GM08714 (cell line): ENCODE data around the gene RCC1.

Source experiments
- H3K4me3 ChIP-seq: fragments of 200-500 bp; sonication (Bioruptor generic); 2 replicates; pipeline ENCODE4 v1.5.1; 2014; ENCODE audit warnings: mild to moderate bottlenecking, low read length, inconsistent platforms
- ZNF274 ChIP-seq: IDR thresholded peaks from 2 replicates; pipeline ENCODE4 v1.6.1; 2012; ENCODE audit warnings: mild to moderate bottlenecking, low read depth, low read length

The RCC1 gene

DNA sequence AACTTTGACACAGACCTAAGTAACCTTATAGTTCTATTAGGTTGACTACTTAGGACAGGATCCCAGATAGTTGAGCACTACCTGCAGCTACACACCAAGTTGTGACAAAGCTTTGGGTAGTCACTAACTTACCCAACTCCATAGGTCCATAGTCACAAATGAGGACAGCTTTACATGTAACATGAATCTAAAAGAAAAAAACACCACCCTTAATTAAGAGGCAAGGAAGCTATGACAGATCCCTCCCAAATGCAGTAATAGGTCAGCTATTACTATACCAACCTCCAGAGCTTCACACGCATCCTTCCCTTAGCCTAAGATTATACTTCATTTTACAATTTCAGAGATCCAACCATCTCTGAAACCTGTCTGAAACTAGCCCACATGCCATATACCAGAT, 73.6 kb downstream of the RCC1 start:
- TF ChIP-seq ZNF274, result no peak

DNA sequence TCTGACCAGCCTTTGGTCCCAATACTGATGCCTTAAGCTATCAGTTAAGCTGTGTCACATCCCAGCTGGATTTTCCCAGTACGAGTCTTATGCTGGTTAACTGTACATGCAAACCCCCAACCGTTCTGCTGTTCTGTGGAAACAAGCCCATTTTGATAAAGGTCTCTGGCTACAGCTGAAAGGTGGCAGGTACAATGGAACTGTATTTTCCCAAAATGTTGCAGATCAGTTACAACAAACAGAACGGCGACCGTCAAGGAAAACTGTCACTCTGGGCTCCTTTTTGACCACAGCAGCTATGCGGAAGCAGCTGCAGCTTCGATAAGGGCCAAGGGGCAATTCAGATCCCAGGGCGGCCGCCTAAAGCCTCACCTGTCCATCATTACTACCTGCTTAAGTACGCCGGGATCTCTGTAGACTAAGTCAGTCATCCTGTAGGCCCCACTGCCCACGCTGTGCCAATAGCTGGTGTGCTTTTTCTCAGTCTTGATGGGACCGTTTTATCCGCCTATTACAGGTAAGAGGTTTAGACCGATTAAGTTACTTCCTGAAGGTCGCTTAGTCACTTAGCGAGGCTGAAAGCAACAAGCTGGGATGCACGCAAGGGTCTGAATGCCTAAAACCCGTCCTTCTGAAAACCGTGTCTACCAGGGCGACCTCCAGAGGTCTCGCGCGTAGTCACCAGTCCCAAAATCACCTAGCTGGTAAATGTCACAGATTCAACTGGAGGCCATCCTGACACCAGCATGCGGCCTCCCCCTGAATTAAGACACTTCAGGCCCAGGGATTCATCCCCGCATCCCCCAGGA, 75.1 kb downstream of the RCC1 start:
- no peak for TF ChIP-seq ZNF274
- peak overlapping the region; percentile 92 for H3K4me3 ChIP-seq

More for the DNA sequence above, 73.6 kb downstream of the RCC1 start:
- peak overlapping the region; percentile 92 for H3K4me3 ChIP-seq

DNA sequence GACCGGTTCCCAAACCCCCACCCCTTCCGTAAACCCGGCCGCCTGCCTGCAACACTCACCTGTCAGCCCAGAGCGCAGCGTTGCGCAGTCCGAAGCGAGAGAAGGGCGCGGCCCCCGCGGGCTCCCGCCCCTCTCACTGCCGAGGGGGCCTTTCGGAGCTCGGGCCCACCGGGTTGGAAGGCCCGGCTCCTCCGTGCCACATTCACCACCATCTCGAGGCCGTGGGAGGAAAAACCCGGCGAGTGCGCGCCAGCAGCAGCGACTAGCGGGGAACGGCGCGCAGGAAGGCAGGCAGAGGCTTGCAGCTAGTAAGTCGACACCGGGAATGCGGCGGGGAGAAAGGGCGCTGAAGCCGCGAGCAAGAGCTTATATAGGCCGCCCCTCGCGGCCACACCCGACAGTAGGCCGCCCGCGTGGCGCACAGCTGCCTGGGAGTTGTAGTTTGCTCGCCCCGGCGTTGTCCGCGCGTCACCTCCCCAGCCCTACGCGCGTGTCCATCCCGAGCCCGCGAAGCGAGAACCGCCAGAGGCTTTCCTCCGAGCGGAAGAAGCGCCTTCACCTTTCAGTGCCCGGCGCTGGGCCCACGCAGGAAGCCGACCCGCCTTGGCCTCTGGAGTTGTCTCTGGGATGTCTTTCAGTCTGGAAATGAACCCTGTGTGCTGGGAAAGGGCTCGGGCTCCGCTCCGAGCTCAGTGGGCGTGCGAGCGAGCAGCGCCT, 75.8 kb downstream of the RCC1 start:
- H3K4me3 ChIP-seq, result peak overlapping the region; percentile 92
- no peak for TF ChIP-seq ZNF274

GRCh38 chr1:28582248-28582615, 76.4 kb downstream of the RCC1 start:
- H3K4me3 ChIP-seq, result peak overlapping the region; percentile 59
- TF ChIP-seq ZNF274, result no peak

DNA sequence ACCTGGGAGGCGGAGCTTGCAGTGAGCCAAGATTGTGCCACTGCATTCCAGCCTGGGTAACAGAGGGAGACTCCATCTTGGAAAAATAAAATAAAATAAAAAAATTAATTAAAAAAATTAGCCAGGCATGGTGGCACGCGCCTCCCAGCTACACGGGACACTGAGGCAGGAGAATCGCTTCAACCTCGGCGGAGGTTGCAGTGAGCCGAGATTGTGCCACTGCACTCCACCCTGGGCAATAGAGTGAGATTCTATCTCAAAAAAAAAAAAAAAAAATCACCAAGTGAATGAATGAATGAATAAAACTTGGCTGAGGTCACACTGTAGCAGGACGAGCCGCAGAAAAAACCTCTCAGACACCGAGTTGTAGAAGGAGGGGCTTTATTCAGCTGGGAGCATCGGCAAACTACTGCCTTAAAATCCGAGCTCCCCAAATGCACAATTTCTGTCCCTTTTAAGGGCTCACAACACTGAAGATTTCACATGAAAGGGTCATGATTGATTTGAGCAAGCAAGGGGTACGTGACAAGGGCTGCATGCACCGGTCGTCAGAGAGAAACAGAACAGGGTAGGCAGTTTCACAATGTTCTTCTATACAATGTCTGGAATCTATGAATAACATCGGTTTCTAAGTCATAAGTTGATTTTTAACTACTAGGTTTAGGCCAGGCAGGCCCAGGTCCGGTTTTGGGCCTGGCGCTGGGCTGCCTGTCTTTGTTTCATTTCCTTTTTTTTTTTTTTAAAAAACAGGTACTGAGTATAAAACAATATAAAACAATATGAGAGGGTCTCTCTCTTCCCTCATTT, 80.9 kb downstream of the RCC1 start:
- peak overlapping the region; percentile 46; the same call in 1 of the 2 replicates for H3K4me3 ChIP-seq
